Measurements from ENCODE around the gene OSBPL6.

GRCh38 chr2:178436662-178437061 lies 242.3 kb downstream of the OSBPL6 start:
- TF ChIP-seq POLR2A (IDR thresholded peaks at IDR 0.05; ENCODE audit: low read length) (no peak), GATA1 (IDR thresholded peaks at IDR 0.05; ENCODE audit: low read depth, low read length) (no peak)
